Type B pancreatic cell (in vitro differentiated cells): ENCODE measurements around the gene LARP1. TPM values are rescaled to one million over a fixed set of nuclear protein-coding genes. Genes with fewer than 3 reads are reported as not detected.

ENCODE experiments used
- DNase-seq: peaks from one replicate; pipeline ENCODE4 v3.0.0; 2021; ENCODE audit warnings: mixed read lengths; ENCODE audit not compliant: unreplicated experiment; ENCODE audit errors: extremely low spot score
- H3K27ac Mint-ChIP-seq: 2 replicates; pipeline ENCODE4 v1.8.0; 2021; ENCODE audit warnings: mild to moderate bottlenecking, mixed read lengths
- H3K27me3 Mint-ChIP-seq: 2 replicates; pipeline ENCODE4 v1.8.0; 2021; ENCODE audit warnings: mixed read lengths
- H3K36me3 Mint-ChIP-seq: 2 replicates; pipeline ENCODE4 v1.8.0; 2021; ENCODE audit warnings: mixed read lengths
- H3K4me1 Mint-ChIP-seq: one replicate; pipeline ENCODE4 v1.8.0; 2021; ENCODE audit warnings: mixed read lengths; ENCODE audit not compliant: unreplicated experiment
- H3K4me3 Mint-ChIP-seq: 2 replicates; pipeline ENCODE4 v1.8.0; 2021; ENCODE audit warnings: mild to moderate bottlenecking, mixed read lengths
- H3K9me3 Mint-ChIP-seq: 2 replicates; pipeline ENCODE4 v1.8.0; 2021; ENCODE audit warnings: mixed read lengths
- long read RNA-seq: library from polyadenylated mRNA; unstranded; transcript quantifications from one replicate; pipeline ENCODE4 v2.0.0, GENCODE V29; 2020
- total RNA-seq: library from RNA; stranded (reverse); gene quantifications from 2 replicates; pipeline ENCODE4 v1.2.1, GENCODE V29; 2021; ENCODE audit warnings: low replicate concordance
- TF ChIP-seq, protein P1 (sequence below): fragments of 200-600 bp; sonication (generic); conservative IDR thresholded peaks from 2 replicates; pipeline ENCODE4 v1.5.0; 2021; ENCODE audit warnings: antibody characterized with exemption, mild to moderate bottlenecking

LARP1 gene
- 170 and 220 TPM in 2 replicates for total RNA-seq
- long read RNA-seq, partial matches to known transcripts: 3 of 59 reads
- long read RNA-seq, other reads (novel, unspliced or antisense): 56 of 59 reads

DNA sequence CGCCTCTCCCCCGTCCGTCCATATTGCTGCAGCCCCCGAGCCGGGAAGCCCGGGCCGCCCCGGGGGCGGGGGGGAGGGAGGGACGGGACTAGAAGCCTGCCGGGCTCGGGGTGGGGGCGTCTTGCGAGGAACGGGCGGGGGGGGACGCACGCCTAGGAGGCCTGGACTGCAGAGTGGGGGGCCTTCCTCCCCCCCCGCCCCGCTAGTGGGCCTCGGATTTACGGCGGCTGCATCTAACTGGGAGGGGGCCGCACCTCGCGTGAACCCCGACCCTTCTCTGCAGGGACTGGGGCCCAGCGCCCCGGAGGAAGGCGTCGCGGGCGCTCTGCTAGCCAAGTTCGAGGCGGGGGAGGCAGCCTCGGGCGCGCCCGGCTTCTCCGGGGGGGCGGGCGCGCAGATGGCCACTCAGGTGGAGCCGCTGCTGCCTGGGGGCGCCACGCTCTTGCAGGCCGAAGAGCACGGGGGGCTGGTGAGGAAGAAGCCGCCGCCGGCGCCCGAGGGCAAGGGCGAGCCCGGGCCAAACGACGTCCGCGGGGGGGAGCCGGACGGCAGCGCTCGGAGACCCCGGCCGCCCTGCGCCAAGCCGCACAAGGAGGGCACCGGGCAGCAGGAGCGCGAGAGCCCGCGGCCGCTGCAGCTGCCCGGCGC lies at the start of gene LARP1:
TSS of gene LARP1 (plus strand) at position 17 of the 648 bp plus-strand sequence. CDS start at position 398, 381 bp downstream.
- Mint-ChIP-seq H3K36me3 (no peaks in the 10 kb centered on the region), H3K4me3 (peak within 1 kb of the TSS; percentile 98), H3K27me3 (no peaks in the 10 kb centered on the region), H3K9me3 (no peaks in the 10 kb centered on the region), H3K27ac (peak within 1 kb of the TSS; percentile 95), H3K4me1 (peaks cover 36% of the 10 kb centered on the region)
- TF ChIP-seq, protein P1, sequence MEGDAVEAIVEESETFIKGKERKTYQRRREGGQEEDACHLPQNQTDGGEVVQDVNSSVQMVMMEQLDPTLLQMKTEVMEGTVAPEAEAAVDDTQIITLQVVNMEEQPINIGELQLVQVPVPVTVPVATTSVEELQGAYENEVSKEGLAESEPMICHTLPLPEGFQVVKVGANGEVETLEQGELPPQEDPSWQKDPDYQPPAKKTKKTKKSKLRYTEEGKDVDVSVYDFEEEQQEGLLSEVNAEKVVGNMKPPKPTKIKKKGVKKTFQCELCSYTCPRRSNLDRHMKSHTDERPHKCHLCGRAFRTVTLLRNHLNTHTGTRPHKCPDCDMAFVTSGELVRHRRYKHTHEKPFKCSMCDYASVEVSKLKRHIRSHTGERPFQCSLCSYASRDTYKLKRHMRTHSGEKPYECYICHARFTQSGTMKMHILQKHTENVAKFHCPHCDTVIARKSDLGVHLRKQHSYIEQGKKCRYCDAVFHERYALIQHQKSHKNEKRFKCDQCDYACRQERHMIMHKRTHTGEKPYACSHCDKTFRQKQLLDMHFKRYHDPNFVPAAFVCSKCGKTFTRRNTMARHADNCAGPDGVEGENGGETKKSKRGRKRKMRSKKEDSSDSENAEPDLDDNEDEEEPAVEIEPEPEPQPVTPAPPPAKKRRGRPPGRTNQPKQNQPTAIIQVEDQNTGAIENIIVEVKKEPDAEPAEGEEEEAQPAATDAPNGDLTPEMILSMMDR: no peak
- peak; percentile 73 for DNase-seq

DNA sequence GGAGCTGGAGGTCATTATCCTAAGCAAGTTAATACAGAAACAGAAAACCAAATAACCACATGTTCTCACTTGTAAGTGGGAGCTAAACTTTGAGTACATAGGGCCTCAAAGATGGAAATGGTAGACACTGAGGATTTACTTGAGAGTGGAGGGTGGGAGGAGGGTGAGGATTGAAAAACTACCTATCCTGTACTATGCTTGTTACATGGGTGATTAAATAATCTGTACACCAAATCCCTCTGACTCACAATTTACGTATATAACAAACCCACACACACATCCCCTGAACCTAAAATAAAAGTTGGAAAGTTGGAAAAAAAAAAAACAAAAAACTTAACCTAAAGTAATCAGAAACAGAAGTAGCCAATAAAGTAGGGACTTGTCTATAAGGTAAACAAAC lies 48.8 kb upstream of the LARP1 start:
- TF ChIP-seq, protein P1: no peak
- no peak for DNase-seq
- Mint-ChIP-seq H3K36me3 (no peaks in the 10 kb centered on the region), H3K27ac (no peak overlapping the region), H3K27me3 (no peaks in the 10 kb centered on the region), H3K9me3 (no peaks in the 10 kb centered on the region), H3K4me1 (no peaks in the 10 kb centered on the region), H3K4me3 (no peak overlapping the region)

DNA sequence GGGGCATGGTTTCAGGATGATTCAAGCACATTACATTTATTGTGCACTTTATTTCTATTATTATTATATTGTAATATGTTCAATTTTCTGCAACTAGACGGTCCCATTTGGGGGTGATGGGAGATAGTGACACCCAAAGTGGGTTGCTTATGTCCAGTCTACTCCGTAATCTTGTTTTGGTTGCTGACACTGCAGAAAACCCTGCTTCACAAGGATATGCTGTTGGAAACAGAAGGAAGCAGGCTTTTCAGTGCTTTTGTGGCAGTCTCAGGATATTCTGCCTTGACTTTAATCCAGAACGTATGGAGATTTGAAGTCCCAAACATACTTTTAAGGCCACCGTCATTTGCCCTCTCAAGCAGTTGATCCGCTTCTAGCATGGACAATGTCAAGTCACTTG lies 47.5 kb upstream of the LARP1 start:
- Mint-ChIP-seq H3K36me3 (no peaks in the 10 kb centered on the region), H3K9me3 (no peaks in the 10 kb centered on the region), H3K27me3 (no peaks in the 10 kb centered on the region), H3K27ac (no peak overlapping the region), H3K4me3 (no peak overlapping the region), H3K4me1 (peaks cover 4% of the 10 kb centered on the region)
- TF ChIP-seq, protein P1: no peak
- DNase-seq: no peak

DNA sequence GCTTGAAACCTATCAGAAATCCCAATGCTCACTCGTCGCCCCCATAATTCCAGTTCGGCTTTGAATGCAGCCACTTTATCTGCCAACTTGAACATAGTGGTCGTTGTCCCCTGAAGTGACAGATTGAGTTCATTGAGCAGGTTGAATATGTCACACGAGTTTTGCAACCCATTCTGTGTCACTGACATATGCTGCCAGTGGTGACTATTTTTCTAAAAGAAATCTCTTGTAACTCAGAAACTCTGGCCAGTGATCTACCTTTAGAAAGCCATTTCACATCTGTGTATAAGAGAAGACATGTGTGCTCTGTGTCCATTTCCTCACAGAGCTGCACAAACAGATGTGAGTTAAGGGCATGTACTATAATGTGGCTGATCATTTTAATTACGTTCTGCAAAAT lies 47.0 kb upstream of the LARP1 start:
- Mint-ChIP-seq H3K9me3 (no peaks in the 10 kb centered on the region), H3K4me1 (peaks cover 6% of the 10 kb centered on the region), H3K27ac (no peak overlapping the region), H3K27me3 (no peaks in the 10 kb centered on the region), H3K36me3 (no peaks in the 10 kb centered on the region), H3K4me3 (no peak overlapping the region)
- TF ChIP-seq, protein P1: no peak
- DNase-seq: no peak

DNA sequence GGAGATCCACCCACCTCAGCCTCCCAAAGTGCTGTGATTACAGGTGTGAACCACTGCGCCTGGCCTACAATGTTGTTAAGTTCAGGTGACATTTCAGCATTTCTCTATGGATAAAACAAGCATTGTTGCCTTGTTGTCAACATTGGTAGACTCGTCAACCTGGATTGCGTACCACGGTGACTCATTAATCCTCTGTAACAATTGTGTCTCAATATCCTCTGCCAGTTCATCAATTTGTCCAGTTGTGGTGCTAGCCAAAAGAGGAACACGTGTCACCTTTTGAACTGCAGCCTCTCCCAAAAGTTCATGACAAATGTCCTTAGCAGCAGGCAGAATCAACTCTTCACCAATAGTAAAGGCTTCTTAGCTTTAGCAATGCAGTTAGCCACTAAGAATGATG lies 46.3 kb upstream of the LARP1 start:
- no peaks in the 10 kb centered on the region for H3K36me3 Mint-ChIP-seq
- TF ChIP-seq, protein P1: no peak
- peaks cover 10% of the 10 kb centered on the region for H3K4me1 Mint-ChIP-seq

More for the DNA sequence above, 46.3 kb upstream of the LARP1 start:
- DNase-seq: no peak
- H3K27ac Mint-ChIP-seq: no peak overlapping the region
- no peak overlapping the region for H3K4me3 Mint-ChIP-seq
- H3K27me3 Mint-ChIP-seq: no peaks in the 10 kb centered on the region
- no peaks in the 10 kb centered on the region for H3K9me3 Mint-ChIP-seq
